ENCODE measurements around the gene URI1. TPM values are rescaled to one million over a fixed set of nuclear protein-coding genes. Genes with fewer than 3 reads are reported as not detected.

Gene URI1
- total and polyA plus RNA-seq, 2 of the 8 experiments (the other 6 are each of a cell fraction or from before 2014, with no cell fraction given): 27.7 to 64.3 TPM

- no peak overlapping the region for H3K27ac ChIP-seq (ENCODE audit: low read depth, low read length)
- no peak overlapping the region for H2BK5ac ChIP-seq (ENCODE audit: low read depth, low read length)
- peaks cover 7 to 12% of the 10 kb centered on the region in 2 experiments for H4K20me1 ChIP-seq (replicated peaks in 1 of 2; ENCODE audit: control insufficient read depth in 1 of 2, insufficient read depth in 2 of 2, low read length in 2 of 2)
- H3K18ac ChIP-seq (ENCODE audit: extremely low read depth, low read length): no peak overlapping the region
- no peak overlapping the region for H4K5ac ChIP-seq (ENCODE audit: insufficient read length, low read depth, low read length)
- no peak overlapping the region for H3K9ac ChIP-seq (replicated peaks in 1 of 4; ENCODE audit: extremely low read depth in 1 of 4, low read depth in 3 of 4, low read length in 3 of 4)
- POLR2A ChIA-PET (ENCODE audit: partially characterized antibody): no interaction called here
- DNase-seq (ENCODE audit: low read depth in 1 of 2, low spot score in 2 of 2): no peak
- no peak overlapping the region for H2BK120ac ChIP-seq (replicated peaks; ENCODE audit: low read depth, low read length)
- no peak overlapping the region for H3K4me2 ChIP-seq (ENCODE audit: insufficient read depth in 1 of 2, low read depth in 2 of 2, low read length in 2 of 2)
- H3K4ac ChIP-seq (replicated peaks; ENCODE audit: insufficient read length, low read depth, low read length): no peak overlapping the region
- H3K56ac ChIP-seq (replicated peaks; ENCODE audit: insufficient read length, low read depth, low read length): no peak overlapping the region
- no peak overlapping the region for H2AK5ac ChIP-seq (ENCODE audit: low read depth, low read length)
- no peak overlapping the region for H2AFZ ChIP-seq (ENCODE audit: low read length)
- no peak overlapping the region for H2BK15ac ChIP-seq (ENCODE audit: low read length)
- H3K9me3 ChIP-seq (ENCODE audit: insufficient read depth in 2 of 2, low read depth in 1 of 2, low read length in 1 of 2): no peaks in the 10 kb centered on the region
- H3K79me2 ChIP-seq (ENCODE audit: control insufficient read depth in 1 of 2, insufficient read depth in 2 of 2, low read length in 2 of 2): peaks cover 0 to 98% of the 10 kb centered on the region in 2 experiments; a peak in 3 of 4 replicates
- CTCF ChIA-PET (ENCODE audit: partially characterized antibody): no interaction called here
- no peak overlapping the region for H3K4me3 ChIP-seq (ENCODE audit: extremely low read depth in 1 of 4, insufficient read depth in 2 of 4, low read depth in 3 of 4, low read length in 4 of 4)
- H4K91ac ChIP-seq (replicated peaks; ENCODE audit: insufficient read length, low read length): no peak overlapping the region
- 91% methylated on average over 3 of the region's 3 CpGs; no CpG with 5 or more reads in 1 of the 2 experiments for WGBS, 2 experiments (ENCODE audit: extremely low coverage in 1 of 2, insufficient coverage in 1 of 2, insufficient read length in 1 of 2, insufficient replicate concordance in 2 of 2, low coverage in 1 of 2, low lambda C conversion rate in 2 of 2, missing lambda C conversion rate in 1 of 2)
- no peaks in the 10 kb centered on the region for H3K27me3 ChIP-seq (replicated peaks in 1 of 4; ENCODE audit: control insufficient read depth in 3 of 4, extremely low read depth in 1 of 4, insufficient read depth in 3 of 4, low read length in 3 of 4)
- no peak for TF ChIP-seq POLR2A (IDR thresholded peaks at IDR 0.05; ENCODE audit: control extremely low read depth in 1 of 2, low read depth in 2 of 2, low read length in 2 of 2)
- TF ChIP-seq SP1 (IDR thresholded peaks at IDR 0.05; ENCODE audit: low read depth, low read length): no peak
- no peak for TF ChIP-seq ASH2L (IDR thresholded peaks at IDR 0.05; ENCODE audit: low read length)
- no peak for TF ChIP-seq GTF2F1 (IDR thresholded peaks at IDR 0.05; ENCODE audit: borderline replicate concordance, low read depth, low read length)
- no peak for TF ChIP-seq CBX8 (IDR thresholded peaks at IDR 0.05; ENCODE audit: borderline replicate concordance, low read depth, low read length)
- TF ChIP-seq YY1 (IDR thresholded peaks at IDR 0.05; ENCODE audit: low read depth, low read length): no peak
- no peak for TF ChIP-seq MAX (IDR thresholded peaks at IDR 0.05)
- no peak for TF ChIP-seq EGR1 (IDR thresholded peaks at IDR 0.05; ENCODE audit: borderline replicate concordance, low read depth, low read length)
- no peak for TF ChIP-seq ATF3 (IDR thresholded peaks at IDR 0.05; ENCODE audit: insufficient read depth, low read depth, low read length)
- no peak for FAIRE-seq
- no peaks in the 10 kb centered on the region for H3K23me2 ChIP-seq (ENCODE audit: low read depth, low read length)
- H3K14ac ChIP-seq (ENCODE audit: insufficient read length): no peak overlapping the region
- H3K36me3 ChIP-seq (ENCODE audit: control insufficient read depth in 2 of 4, insufficient read depth in 4 of 4, low read length in 3 of 4): no peaks in the 10 kb centered on the region
- H3K79me1 ChIP-seq (ENCODE audit: low read depth, low read length): no peaks in the 10 kb centered on the region; the same call in 1 of the 2 replicates
- no peak overlapping the region for H2BK12ac ChIP-seq (ENCODE audit: low read depth, low read length)
- H2BK20ac ChIP-seq (ENCODE audit: low read length): no peak overlapping the region
- H3K4me1 ChIP-seq (replicated peaks in 1 of 4; ENCODE audit: control insufficient read depth in 3 of 4, insufficient read depth in 4 of 4, low read length in 3 of 4): no peaks in the 10 kb centered on the region; a peak in 1 of 7 replicates
- H4K8ac ChIP-seq (ENCODE audit: extremely low read depth, insufficient read depth, low read length): no peak overlapping the region
- no peak overlapping the region for H3K23ac ChIP-seq (ENCODE audit: insufficient read length)
Measured at GRCh38 chr19:29971648-29972047, 29.6 kb downstream of the URI1 start.

Measured in H1 (cell line).